Tibial nerve (tissue), 4 donors: Measurements from ENCODE around the gene TEAD4.

Source experiments
- EP300 ChIP-seq, 2 donors: sonication (generic); formaldehyde crosslinking; IDR thresholded peaks; one replicate each; pipeline ENCODE4 v1.6.1; 2017; ENCODE audit warnings: antibody characterized with exemption in 2 of 2, mild to moderate bottlenecking in 1 of 2
- POLR2A ChIP-seq, 2 donors: fragments of 450-650 bp; IDR thresholded peaks; one replicate each; pipeline ENCODE4 v1.6.1; 2017; ENCODE audit warnings: antibody characterized with exemption in 2 of 2, mild to moderate bottlenecking in 2 of 2, moderate library complexity in 2 of 2
- TF ChIP-seq, protein P1 (sequence below), 5 experiments: fragments of 200-600 bp in 3 of 5; fragments of 450-650 bp in 2 of 5; sonication (generic) in 3 of 5; IDR thresholded peaks; one replicate each; pipeline ENCODE4 v1.5.1; 2016 to 2019; ENCODE audit warnings: antibody characterized with exemption in 5 of 5, mild to moderate bottlenecking in 3 of 5, moderate library complexity in 2 of 5

DNA sequence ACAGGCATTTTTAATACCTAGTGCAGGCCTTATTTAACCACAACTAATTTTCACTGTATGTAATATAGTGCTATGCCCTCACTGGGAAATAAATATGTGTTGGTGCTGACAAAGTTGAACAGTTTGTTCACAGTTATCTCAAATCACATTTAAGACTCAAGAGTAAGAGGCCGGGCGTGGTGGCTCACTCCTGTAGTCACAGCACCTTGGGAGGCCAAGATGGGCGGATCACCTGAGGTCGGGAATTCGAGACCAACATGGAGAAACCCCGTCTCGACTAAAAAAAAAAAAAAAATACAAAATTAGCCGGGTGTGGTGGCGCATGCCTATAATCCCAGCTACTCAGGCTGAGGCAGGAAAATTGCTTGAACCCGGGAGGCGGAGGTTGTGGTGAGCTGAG, 22.9 kb upstream of the TEAD4 start:
- TF ChIP-seq, protein P1, sequence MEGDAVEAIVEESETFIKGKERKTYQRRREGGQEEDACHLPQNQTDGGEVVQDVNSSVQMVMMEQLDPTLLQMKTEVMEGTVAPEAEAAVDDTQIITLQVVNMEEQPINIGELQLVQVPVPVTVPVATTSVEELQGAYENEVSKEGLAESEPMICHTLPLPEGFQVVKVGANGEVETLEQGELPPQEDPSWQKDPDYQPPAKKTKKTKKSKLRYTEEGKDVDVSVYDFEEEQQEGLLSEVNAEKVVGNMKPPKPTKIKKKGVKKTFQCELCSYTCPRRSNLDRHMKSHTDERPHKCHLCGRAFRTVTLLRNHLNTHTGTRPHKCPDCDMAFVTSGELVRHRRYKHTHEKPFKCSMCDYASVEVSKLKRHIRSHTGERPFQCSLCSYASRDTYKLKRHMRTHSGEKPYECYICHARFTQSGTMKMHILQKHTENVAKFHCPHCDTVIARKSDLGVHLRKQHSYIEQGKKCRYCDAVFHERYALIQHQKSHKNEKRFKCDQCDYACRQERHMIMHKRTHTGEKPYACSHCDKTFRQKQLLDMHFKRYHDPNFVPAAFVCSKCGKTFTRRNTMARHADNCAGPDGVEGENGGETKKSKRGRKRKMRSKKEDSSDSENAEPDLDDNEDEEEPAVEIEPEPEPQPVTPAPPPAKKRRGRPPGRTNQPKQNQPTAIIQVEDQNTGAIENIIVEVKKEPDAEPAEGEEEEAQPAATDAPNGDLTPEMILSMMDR (IDR thresholded peaks at IDR 0.05) = no peak
- TF ChIP-seq POLR2A (IDR thresholded peaks at IDR 0.05) = no peak
- TF ChIP-seq EP300 (IDR thresholded peaks at IDR 0.05) = no peak
